ENCODE data around the gene CFAP298. TPM values are rescaled to one million over a fixed set of nuclear protein-coding genes. Genes with fewer than 3 reads are reported as not detected.

Gene CFAP298
- polyA plus RNA-seq, 3 donors, result 18.7 to 28.7 (median 26.5) TPM

GRCh38 chr21:32602099-32602498 lies 10.1 kb downstream of the CFAP298 start:
- Mint-ChIP-seq H3K36me3 (peaks cover 64 to 83% of the 10 kb centered on the region in 2 donors), H3K9me3 (no peaks in the 10 kb centered on the region), H3K4me3 (no peak overlapping the region), H3K4me1 (no peaks in the 10 kb centered on the region), H3K27me3 (ENCODE audit: low read depth in 3 of 3) (no peaks in the 10 kb centered on the region), H3K27ac (peak overlapping the region in 1 of 7 donors; percentile 9)
- intact Hi-C loops (cut with micrococcal nuclease), result loop anchor here (5.0 to 10.0 kb wide), 3 partner anchors 197 to 737 kb away; no protein-coding TSS in a partner anchor
- no peak for DNase-seq
- peaks cover 65 to 81% of the 10 kb centered on the region in 2 donors for H3K36me3 ChIP-seq (replicated peaks in 1 of 2; ENCODE audit: control insufficient read depth in 1 of 2, insufficient read depth in 2 of 2, low read length in 2 of 2)
- no peaks in the 10 kb centered on the region for H3K27me3 ChIP-seq (ENCODE audit: control insufficient read depth in 2 of 2, insufficient read depth in 2 of 2, low read length in 2 of 2)
- TF ChIP-seq, protein P1, sequence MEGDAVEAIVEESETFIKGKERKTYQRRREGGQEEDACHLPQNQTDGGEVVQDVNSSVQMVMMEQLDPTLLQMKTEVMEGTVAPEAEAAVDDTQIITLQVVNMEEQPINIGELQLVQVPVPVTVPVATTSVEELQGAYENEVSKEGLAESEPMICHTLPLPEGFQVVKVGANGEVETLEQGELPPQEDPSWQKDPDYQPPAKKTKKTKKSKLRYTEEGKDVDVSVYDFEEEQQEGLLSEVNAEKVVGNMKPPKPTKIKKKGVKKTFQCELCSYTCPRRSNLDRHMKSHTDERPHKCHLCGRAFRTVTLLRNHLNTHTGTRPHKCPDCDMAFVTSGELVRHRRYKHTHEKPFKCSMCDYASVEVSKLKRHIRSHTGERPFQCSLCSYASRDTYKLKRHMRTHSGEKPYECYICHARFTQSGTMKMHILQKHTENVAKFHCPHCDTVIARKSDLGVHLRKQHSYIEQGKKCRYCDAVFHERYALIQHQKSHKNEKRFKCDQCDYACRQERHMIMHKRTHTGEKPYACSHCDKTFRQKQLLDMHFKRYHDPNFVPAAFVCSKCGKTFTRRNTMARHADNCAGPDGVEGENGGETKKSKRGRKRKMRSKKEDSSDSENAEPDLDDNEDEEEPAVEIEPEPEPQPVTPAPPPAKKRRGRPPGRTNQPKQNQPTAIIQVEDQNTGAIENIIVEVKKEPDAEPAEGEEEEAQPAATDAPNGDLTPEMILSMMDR (IDR thresholded peaks at IDR 0.05), result no peak
- no peak overlapping the region for H3K4me2 ChIP-seq (replicated peaks; ENCODE audit: extremely low read depth, low read length, poor library complexity, severe bottlenecking)
- peaks cover 3% of the 10 kb centered on the region for H4K20me1 ChIP-seq (ENCODE audit: insufficient read depth, low read length)
- no peaks in the 10 kb centered on the region for H3K9me3 ChIP-seq (replicated peaks in 1 of 2; ENCODE audit: control insufficient read depth in 1 of 2, insufficient read depth in 1 of 2, low read length in 2 of 2)
- WGBS (ENCODE audit: insufficient coverage), result 97% methylated on average over 5 of the region's 6 CpGs
- no peaks in the 10 kb centered on the region for H3K4me1 ChIP-seq (ENCODE audit: control insufficient read depth in 1 of 2, insufficient read depth in 2 of 2, low read length in 2 of 2)
- H3K9ac ChIP-seq (ENCODE audit: insufficient read depth, low read length, poor library complexity, severe bottlenecking), result no peak overlapping the region
- no peak overlapping the region for H3K27ac ChIP-seq (ENCODE audit: low read depth in 1 of 2, low read length in 2 of 2)
- no peak overlapping the region for H2AFZ ChIP-seq (ENCODE audit: insufficient read depth, low read depth, low read length, poor library complexity, severe bottlenecking)
- H3K4me3 ChIP-seq (replicated peaks in 1 of 3; ENCODE audit: low read depth in 2 of 3, low read length in 3 of 3), result no peak overlapping the region
- H3K79me2 ChIP-seq (ENCODE audit: insufficient read depth, low read length), result no peaks in the 10 kb centered on the region

DNA sequence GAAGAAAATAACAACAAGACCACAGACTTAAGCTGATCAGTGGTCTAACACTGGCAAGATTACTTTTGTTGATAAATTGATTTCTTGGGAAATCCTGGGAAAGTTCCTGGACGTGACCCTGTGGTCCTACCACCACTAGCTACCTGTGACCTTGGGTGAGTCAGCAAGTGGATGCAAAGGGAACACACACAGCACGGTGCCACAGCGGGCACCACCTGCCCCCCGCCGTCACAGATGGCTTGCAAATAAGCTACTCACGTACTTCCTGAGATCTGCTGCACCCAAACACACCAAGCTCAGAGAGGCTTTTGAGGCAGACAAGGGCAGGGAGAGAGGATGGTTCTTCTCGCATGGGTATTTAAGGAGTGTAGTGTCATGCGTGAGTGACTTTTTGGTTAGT lies 12.7 kb downstream of the CFAP298 start:
- no peak for DNase-seq
- Histone ChIP-seq H3K9ac (ENCODE audit: insufficient read depth, low read length, poor library complexity, severe bottlenecking) (no peak overlapping the region), H3K36me3 (replicated peaks in 1 of 2; ENCODE audit: control insufficient read depth in 1 of 2, insufficient read depth in 2 of 2, low read length in 2 of 2) (peaks cover 42 to 55% of the 10 kb centered on the region in 2 donors)

More for the DNA sequence above, 12.7 kb downstream of the CFAP298 start:
- Mint-ChIP-seq H3K9me3 (no peaks in the 10 kb centered on the region), H3K27ac (peak overlapping the region in 1 of 7 donors; percentile 9), H3K4me1 (no peaks in the 10 kb centered on the region), H3K27me3 (ENCODE audit: low read depth in 3 of 3) (no peaks in the 10 kb centered on the region), H3K36me3 (peaks cover 41 to 65% of the 10 kb centered on the region in 2 donors), H3K4me3 (no peak overlapping the region)
- H3K79me2 ChIP-seq (ENCODE audit: insufficient read depth, low read length), result no peaks in the 10 kb centered on the region
- TF ChIP-seq, protein P1 (IDR thresholded peaks at IDR 0.05), result no peak
- no peak overlapping the region for H3K4me2 ChIP-seq (replicated peaks; ENCODE audit: extremely low read depth, low read length, poor library complexity, severe bottlenecking)
- no peaks in the 10 kb centered on the region for H3K9me3 ChIP-seq (replicated peaks in 1 of 2; ENCODE audit: control insufficient read depth in 1 of 2, insufficient read depth in 1 of 2, low read length in 2 of 2)
- no peaks in the 10 kb centered on the region for H3K27me3 ChIP-seq (ENCODE audit: control insufficient read depth in 2 of 2, insufficient read depth in 2 of 2, low read length in 2 of 2)
- WGBS (ENCODE audit: insufficient coverage), result 96% methylated on average over 7 of the region's 8 CpGs
- H2AFZ ChIP-seq (ENCODE audit: insufficient read depth, low read depth, low read length, poor library complexity, severe bottlenecking), result no peak overlapping the region
- H4K20me1 ChIP-seq (ENCODE audit: insufficient read depth, low read length), result peaks cover 3% of the 10 kb centered on the region
- no peaks in the 10 kb centered on the region for H3K4me1 ChIP-seq (ENCODE audit: control insufficient read depth in 1 of 2, insufficient read depth in 2 of 2, low read length in 2 of 2)
- intact Hi-C loops (cut with micrococcal nuclease), result no loop called here
- no peak overlapping the region for H3K4me3 ChIP-seq (replicated peaks in 1 of 3; ENCODE audit: low read depth in 2 of 3, low read length in 3 of 3)
- no peak overlapping the region for H3K27ac ChIP-seq (ENCODE audit: low read depth in 1 of 2, low read length in 2 of 2)

Measured in CD14-positive monocyte (primary cell).